HG03521 (cell line): ENCODE measurements around the gene RTL1.

ENCODE experiments used
- ATAC-seq: cut with Tn5 transposase; IDR thresholded peaks from one replicate; pipeline ENCODE4 v1.9.1; 2021; ENCODE audit warnings: mild to moderate bottlenecking, moderate library complexity; ENCODE audit not compliant: unreplicated experiment

RTL1 gene

DNA sequence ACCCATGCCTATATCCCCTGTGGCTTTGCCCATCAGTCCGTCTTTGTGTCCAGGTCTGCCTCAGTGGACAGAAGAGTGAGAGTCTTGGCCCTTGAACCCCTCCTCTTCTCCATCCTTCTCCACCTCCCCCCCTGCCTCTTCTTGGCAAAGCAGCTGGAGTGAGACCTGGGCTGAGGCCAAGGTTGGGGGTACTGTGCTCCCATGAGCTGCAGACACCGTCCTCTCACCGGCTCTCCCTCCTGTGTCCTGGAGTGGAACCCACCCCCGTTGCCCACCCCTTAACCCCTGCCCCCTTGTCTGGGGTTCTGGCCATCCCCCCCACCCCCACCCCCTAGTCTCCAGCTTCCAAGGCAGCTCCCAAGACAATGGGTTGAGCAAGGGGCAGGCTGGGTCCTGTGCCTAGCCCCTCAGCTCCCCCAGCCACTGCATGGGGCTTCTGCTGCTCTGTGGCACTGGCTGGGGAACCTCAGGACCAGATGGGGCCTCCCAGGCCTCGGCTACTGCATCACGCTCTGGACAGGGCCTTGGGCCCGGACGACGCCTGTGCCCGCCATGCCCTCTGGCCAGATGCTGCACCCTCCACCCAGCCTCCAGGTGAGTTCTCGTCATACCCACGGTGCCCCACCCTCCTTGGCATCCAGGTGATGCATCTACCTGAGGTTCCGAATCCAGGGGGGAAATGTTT, 35.7 kb downstream of the RTL1 start:
- no peak for ATAC-seq

DNA sequence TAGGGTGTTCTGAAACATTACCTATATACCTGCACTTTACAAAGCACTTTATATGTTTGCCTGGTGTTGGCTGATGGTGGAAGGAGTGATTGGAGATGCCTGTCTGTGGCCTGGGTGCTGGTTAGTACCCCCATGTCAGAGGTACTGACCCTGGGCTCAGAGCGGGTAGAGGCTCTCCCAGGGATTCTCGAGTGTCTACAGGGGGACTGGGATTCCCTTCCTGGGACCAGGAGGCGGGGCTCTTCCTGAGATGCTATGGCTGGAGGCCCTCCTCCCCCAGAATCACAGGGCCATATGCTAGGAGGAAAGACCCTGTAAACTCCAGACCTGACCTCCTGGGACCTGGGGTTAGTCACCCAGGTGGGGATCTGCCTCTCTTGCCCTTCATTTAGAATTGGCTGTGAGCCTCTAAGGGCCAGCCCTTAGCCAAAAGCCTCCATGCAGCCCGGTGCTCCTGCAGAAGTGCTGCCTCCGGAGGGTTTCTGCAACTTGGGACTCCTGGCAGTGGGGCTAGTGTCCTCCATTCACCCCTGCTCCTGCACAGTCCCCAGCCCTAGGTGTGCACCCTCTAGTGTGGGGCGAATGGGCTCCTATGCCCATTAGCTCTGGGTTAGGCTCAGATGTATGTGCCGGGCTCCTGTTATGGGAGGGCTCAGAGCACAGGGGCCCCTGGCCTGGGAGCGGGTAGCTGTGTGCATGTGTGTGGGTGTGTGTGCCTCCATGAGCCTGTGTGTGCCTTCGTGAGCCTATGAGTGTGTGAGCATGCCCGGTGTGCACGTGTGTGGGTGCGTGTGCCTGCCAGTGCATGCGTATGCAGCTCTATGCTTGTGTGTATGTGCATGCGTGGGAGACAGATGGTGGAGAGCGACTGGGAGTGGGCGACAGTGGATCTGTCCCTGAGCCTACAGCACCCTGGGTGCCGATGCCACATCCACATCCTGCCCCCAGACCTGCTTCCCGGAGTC, 36.6 kb downstream of the RTL1 start:
- ATAC-seq, result no peak

DNA sequence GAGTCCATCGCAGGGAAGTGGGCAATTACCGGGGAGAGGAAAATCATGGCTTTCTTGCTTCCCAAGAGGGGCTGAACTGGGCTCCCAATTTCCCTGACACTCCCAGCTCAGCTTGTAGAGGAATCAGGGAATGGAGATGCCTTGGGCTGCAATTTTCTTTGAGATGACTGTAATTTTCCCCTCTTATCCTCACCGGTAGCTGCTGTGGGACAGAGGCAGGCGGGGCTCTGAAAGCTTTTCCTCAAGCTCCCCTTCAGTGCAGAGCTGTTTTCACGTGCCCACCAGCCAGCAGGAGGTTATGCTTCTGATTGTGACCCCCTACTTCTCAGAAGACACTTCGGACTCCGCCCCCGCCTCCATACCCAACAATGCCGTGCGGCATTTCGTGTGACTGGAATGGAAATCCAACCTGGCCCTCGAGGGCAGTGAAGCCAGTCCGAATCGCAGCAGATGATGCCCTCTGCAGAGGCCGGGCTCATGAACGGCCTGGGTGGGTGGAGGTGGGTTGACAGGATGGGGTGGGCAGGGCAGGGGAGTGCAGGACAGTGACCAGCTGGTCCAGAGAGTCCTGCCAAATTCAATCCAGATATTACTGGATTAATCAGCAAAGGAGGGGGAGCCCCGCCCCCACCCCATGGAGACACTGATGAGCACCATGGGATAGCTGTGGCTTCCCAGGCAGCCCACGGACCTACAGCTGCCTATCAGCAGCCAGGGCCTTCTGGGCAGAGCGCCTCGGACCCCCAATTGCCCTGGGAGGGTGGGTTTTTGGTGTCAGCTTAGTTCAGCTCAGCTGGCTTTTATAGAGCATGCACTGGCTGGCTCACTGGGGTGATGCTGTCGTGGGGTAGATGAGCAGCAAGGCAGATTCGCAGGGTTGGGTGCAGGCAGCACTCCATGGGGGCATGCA, 37.6 kb downstream of the RTL1 start:
- ATAC-seq, result no peak

DNA sequence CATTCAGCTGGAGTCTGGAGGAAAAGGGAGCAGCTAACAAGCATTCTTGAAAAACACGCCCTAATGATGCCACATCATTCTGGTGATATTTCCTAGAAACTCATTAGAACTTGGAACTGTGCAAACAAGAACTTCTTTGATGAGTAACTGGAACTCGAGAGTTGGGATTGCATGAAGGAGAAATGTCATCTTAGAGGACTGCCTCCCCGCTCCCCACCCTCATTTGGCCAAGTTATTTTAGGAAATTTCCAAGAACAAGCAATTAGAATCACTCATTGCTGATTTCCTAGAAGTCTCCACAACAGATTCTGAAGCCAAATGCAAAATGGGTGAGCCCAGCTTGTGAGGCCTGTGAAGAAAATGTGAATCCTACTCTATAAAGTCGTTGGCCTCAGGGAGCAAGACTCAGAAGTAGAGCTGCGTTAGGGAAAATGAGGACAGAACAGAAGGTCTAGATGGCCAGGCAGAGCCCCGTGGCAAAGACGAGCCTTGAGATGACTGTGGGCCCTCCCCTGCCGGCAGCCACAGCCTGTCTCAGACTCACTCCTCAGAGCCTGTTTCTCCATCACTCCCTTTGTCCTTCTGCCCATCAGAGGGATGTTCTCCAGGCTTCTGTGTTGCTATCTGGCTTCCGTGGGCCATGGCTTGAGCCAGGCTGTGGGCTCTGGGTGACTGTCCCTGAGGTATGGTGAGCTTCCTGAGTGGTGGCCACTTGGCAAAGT, 38.4 kb downstream of the RTL1 start:
- no peak for ATAC-seq

DNA sequence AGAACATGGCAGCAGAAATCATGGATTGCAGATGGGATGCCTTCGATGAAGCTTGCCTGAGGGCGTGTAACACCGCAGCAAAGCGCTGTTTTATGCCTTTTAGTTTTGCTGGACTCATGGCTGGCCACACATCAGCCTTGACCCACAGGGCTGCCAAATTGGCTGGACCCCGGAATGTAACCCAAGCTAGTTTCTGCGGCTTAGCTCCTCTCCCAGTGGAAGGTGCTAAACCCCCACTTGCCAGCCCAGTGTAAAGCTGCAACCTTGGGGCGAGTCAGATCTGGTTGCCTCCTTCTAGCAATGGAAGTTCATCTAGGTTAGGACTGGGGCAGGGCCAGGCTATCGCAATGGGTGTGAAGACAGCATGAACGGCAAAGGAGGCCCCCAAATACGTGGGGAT, 39.3 kb downstream of the RTL1 start:
- ATAC-seq, result no peak

DNA sequence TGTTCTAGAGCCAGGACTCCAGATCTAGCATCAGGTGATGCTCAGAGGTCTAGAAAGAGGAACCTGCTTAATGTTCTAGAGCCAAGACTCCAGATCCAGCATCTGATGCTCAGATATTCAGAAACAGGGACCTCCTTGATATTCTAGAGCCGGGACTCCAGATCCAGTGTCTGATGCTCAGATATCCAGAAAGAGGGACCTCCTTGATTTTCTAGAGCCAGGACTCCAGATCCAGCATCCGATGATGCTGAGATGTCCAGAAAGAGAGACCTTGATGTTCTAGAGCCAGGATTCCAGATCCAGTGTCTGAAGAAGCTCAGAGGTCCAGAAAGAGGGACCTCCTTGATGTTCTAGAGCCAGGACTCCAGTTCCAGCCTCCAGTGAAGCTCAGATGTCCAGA, 40.7 kb downstream of the RTL1 start:
- ATAC-seq, result no peak

DNA sequence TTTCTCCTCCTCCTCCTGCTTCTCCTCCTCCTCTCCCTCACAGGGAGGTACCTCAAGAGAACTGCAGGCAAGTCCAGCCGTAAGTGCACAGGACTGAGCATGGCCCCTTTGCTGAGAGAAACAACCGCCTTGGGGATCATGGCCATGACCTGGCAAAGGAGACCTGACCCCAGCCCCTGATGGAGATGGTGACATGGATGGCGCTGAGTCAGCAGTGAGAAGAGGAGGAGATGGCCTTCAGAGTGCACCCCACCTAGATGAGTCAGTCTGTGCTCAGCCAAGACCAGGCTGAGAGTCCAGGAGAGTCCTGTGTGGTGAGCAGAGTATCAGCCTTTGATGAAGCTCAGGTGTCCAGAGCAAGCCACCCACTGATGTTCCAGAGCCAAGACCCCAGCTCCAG, 41.2 kb downstream of the RTL1 start:
- no peak for ATAC-seq

DNA sequence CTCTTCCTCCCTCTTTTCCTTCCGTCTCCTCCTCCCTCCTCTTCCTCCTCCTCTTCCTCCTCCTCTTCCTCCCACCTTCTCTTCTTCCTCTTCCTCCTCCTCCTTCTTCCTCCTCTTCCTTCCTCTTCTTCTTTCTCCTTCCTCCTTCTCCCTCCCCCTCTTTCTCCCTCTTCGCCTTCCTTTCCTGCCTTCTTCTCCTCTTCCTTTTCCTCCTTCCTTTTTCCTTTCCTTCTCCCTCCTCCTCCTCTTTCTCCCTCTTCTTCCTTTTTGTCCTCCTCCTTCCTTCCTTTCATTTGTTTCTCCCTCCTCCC, 41.6 kb downstream of the RTL1 start:
- ATAC-seq, result no peak

DNA sequence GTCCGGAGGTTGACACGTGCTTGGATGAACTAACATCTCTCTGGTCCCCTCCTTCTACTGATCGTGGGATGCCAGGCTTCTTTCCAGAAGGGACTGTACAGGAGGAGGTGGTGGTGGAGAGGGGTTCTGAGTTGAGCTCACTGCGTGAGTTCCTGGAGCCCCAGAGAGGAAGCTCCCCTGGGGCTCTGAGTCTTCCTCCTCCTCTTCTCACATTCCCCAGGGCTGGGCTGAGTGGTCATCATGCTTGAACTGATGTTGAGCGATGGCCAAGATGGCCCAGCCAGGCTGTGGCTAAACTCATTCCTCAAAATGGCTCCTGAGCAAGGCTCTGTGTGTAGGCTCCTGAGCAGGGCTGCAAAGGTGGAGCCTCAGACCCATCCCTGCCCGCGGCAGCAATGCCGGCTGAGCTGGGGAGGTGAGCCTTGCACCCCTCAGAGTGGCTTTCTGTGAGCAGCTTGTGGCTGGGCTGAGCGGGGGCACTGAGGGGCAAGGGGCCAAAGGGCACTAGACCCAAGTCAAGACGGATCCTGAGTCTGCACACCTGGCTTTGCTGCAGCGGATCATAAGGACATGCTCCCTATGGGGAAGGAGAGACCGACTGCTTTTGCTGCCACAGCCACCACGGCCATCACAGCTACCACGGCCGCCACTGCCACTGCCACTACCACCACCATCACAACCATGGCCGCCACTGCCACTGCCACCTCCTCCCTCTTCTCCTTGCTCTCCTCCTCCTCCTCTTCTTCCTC, 42.2 kb downstream of the RTL1 start:
- no peak for ATAC-seq

DNA sequence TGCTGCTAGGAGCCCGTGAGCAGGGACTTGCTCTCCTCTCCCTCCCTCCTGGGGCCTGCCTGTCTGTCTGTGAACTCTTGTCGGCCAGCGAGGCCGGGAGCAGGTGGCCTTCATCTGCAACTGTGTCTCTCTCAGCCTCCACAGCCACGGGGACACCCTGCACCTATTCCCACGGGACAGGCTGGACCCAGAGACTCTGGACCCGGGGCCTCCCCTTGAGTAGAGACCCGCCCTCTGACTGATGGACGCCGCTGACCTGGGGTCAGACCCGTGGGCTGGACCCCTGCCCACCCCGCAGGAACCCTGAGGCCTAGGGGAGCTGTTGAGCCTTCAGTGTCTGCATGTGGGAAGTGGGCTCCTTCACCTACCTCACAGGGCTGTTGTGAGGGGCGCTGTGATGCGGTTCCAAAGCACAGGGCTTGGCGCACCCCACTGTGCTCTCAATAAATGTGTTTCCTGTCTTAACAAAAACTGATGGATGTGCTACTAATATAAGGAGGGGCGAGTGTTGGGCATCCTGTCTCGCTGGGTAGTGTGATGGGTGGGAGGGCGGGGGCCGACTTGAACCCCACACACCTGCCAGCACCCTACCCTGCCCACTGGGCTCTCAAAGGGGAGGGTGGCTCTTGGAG, 42.9 kb downstream of the RTL1 start:
- no peak for ATAC-seq

DNA sequence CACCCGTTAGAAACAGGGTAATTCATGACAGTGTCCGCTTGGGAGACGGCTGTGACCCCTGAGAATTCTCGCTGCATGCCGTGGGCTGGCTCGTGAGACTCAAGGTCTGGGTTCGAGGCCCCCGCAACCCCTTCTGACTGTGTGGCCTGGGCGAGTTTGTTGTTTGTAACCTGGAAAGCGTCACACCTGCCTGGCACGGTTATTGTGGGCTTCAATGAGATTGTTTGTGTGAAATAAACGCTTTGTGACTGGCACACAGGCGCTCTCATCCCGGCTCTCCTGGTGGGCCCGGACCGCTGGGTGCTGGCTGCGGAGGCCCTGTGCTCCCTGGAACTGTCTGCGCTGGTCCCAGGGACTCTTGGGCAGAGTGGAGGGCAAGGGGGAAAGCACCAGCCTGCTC, 43.7 kb downstream of the RTL1 start:
- ATAC-seq, result no peak

DNA sequence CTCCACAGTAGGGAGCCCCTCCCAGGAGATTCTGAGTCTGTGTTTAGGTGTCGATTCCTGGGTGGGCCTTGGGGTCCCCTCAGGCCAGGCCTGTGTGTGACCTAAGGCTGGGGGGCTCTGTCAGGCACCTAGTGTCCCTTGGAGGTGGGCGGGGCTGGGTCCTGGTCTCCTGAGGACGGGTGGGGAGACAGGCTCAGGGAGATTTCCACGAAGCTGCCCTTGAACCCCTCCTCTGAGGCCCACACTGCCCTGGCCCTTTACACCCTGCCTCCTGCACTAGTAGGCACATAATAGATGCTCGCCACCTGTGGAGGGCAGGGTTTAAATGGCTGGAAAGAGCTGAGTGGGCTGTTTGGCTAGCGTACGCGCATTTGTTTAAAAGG, 44.7 kb downstream of the RTL1 start:
- no peak for ATAC-seq

DNA sequence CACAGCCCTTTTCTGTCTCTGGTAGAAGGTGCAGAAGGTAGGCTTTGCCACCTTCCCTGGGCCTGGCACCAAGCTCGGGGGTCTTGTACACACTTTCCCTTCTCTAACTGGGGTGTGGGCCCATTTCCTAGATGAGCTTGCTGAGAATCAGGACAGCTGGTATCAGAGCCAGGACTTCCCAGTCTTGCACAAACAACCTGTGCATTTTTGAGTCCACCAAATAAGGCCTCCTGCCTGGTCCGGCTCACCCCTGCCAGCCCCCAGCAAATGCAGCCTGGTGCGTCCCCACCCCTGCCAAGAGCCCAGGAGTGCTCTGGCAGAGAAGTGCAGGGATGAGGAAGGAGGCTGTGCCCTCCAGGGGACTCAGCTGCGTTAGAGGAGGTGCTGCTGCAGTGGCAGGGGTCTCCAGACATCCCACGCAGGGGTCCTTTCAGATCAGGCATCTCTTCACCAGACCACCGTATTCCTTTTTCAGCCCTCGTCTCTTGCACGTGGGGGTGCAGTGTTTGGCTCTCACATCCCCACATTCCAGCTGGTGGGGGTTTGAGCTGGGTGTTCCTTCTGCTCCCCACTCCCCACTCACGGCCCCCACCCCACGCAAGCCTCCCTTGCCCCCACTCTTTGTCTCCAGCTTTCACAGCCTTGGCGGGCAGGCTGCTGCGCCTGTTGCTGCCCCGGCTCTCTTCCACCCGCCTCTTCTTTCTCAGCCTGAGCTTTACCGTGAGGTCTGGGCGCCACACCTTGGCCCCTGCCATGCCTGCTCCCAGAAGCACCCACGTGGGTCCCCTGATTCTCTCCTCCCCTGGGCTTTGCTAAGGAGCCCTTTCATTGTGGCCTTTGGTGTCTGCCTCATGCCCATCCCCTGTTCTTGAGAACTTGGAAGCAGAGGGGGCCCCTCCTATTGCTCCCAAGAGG, 45.3 kb downstream of the RTL1 start:
- ATAC-seq, result no peak

DNA sequence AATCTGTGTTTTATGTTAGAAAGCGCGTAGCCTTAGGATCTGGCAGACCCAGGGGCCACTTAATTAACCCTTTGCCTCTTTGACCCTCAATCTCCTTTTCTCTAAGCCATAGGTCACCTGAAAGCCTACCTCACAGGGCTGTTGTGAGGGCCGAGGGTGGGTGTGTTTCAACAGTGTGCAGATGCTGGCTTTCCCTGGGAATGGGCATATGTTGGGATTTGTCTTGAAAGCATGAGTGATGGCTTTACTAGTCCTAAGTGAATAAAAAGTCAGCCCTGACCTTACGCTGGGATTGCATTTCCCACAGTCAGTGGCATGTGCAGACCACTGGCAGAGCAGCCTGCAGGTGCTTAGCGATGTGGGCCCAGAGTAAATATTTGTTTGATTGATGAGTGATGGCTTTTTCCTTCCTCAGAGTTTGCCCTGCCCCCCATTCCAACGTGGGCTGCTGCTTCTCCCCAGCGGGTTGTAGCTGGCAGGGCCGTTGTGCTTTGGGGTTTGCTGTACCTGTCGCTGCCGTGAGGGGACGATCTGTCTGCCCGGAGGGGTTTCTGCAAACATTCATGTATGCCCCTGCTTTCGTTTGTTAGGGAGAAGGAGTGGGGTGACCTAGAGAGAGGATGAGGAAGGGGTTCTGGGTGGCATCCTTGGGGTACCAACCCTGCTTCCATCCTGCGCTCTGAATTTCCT, 46.1 kb downstream of the RTL1 start:
- no peak for ATAC-seq

DNA sequence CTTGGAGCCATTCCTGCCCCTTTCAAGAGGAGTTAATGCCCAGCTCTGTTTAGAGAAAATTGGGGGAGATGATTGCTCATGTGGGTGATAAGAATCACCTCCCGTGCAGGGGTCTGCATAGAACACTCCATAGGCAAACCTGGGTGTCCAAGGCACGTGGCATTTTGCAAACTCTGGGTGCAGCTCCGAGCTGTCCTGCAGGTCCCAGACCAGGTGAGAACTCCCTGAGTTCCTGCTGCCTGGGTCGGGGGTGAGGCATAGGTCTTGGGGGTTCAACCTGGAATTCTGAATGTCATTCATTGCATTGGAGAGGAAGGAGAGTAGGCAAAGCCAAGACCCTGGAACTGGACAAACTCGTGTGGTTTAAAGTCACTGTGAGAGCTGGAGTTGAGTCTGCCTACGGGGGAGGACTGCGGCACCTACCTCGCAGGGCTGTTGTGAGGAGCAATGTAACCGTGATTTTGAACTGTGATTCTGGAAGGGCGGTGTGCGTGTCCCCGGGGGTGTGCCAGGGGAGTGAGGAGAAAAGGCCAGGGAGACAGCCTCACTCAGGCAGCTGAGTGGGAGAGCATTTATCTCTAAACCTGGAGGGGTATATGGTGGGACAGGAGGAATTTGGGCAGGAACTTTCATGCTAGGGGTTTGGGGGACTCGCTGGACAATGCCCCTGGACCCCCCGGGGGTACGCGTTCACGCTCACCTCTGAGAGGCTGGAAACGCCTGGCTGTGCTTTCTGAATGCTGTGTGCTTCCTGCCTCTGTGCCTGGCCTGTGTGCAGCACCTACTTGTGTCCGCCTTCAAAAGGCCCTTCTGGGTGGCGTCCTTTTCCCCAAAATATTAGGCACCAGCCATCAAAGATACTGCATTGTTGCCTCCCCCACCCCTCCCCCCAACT, 47.2 kb downstream of the RTL1 start:
- no peak for ATAC-seq

DNA sequence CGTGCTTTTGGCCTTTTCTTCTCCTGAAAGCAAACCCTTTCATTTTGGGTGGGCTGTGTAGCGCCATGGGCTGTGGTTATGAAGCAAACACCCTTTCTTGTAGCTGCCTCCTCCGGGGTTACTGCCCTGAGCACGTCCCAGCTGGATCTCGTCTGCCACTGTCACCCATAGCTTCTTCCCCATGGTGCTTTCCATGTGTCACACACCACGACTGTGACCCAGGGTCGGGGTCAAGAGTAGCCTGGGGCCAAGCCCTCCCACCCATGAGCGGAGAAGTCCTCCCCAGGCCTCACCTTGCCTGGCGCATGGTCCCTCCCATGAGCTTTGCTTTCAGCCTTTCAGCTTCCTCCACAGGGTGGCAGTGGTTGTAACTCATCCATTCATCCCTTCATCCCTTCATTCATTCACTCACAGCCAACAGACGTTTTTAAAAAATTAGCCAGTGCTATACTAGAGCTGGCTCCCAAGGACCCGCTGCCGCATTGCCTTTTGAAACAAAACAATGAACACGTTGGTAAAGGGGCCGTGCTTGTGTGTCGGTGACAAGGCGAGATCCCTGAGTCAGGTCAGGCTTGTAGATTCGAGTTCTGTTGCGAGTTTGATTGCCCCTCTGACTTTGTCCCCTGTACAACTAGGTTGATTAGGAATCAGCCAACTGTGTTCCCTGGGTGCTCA, 48.1 kb downstream of the RTL1 start:
- ATAC-seq, result no peak
